Measurements from ENCODE around the gene DCLK2.
"Not testable (repeated sequence)": the region's sequence is repeated elsewhere in the genome, so short reads cannot be mapped to it uniquely, and the experiment has no call there.

Gene DCLK2

GRCh38 chr4:150150629-150151062, 72.4 kb downstream of the DCLK2 start:
- DNase-seq (ENCODE audit: low read depth in 2 of 2): no peak

GRCh38 chr4:150152766-150153165, 74.5 kb downstream of the DCLK2 start:
- no peak for DNase-seq (ENCODE audit: low read depth in 2 of 2)

GRCh38 chr4:150155391-150155790, 77.1 kb downstream of the DCLK2 start:
- no peak for DNase-seq (ENCODE audit: low read depth in 2 of 2)

GRCh38 chr4:150156543-150156942, 78.3 kb downstream of the DCLK2 start:
- no peak for DNase-seq (ENCODE audit: low read depth in 2 of 2)

GRCh38 chr4:150158041-150158440, 79.8 kb downstream of the DCLK2 start:
- DNase-seq (ENCODE audit: low read depth in 2 of 2): no peak

- DNase-seq (ENCODE audit: low read depth in 2 of 2): no peak
Observed at GRCh38 chr4:150160473-150160872, 82.2 kb downstream of the DCLK2 start.

GRCh38 chr4:150161109-150161508, 82.9 kb downstream of the DCLK2 start:
- DNase-seq (ENCODE audit: low read depth in 2 of 2): no peak

- not testable (repeated sequence) for DNase-seq (ENCODE audit: low read depth in 2 of 2)
Observed at GRCh38 chr4:150162020-150162419, 83.8 kb downstream of the DCLK2 start.

- no peak for DNase-seq (ENCODE audit: low read depth in 2 of 2)
Observed at GRCh38 chr4:150164055-150164454, 85.8 kb downstream of the DCLK2 start.

- DNase-seq (ENCODE audit: low read depth in 2 of 2): no peak
Observed at GRCh38 chr4:150164956-150165629, 86.8 kb downstream of the DCLK2 start.

GRCh38 chr4:150167054-150167453, 88.8 kb downstream of the DCLK2 start:
- no peak for DNase-seq (ENCODE audit: low read depth in 2 of 2)

GRCh38 chr4:150173432-150173861, 95.2 kb downstream of the DCLK2 start:
- no peak for DNase-seq (ENCODE audit: low read depth in 2 of 2)

- DNase-seq (ENCODE audit: low read depth in 2 of 2): no peak
Observed at GRCh38 chr4:150173982-150174398, 95.7 kb downstream of the DCLK2 start.

- no peak for DNase-seq (ENCODE audit: low read depth in 2 of 2)
Observed at GRCh38 chr4:150176547-150176946, 98.3 kb downstream of the DCLK2 start.

- no peak for DNase-seq (ENCODE audit: low read depth in 2 of 2)
Observed at GRCh38 chr4:150178161-150178560, 99.9 kb downstream of the DCLK2 start.

- DNase-seq (ENCODE audit: low read depth in 2 of 2): no peak
Observed at GRCh38 chr4:150181536-150181935, 103.3 kb downstream of the DCLK2 start.

- DNase-seq (ENCODE audit: low read depth in 2 of 2): no peak
Observed at GRCh38 chr4:150182794-150183193, 104.5 kb downstream of the DCLK2 start.

GRCh38 chr4:150185033-150185432, 106.8 kb downstream of the DCLK2 start:
- DNase-seq (ENCODE audit: low read depth in 2 of 2): not testable (repeated sequence)

GRCh38 chr4:150192986-150193385, 114.7 kb downstream of the DCLK2 start:
- no peak for DNase-seq (ENCODE audit: low read depth in 2 of 2)

- DNase-seq (ENCODE audit: low read depth in 2 of 2): not testable (repeated sequence)
Observed at GRCh38 chr4:150197256-150197655, 119.0 kb downstream of the DCLK2 start.

- no peak for DNase-seq (ENCODE audit: low read depth in 2 of 2)
Observed at GRCh38 chr4:150199056-150199455, 120.8 kb downstream of the DCLK2 start.

- no peak for DNase-seq (ENCODE audit: low read depth in 2 of 2)
Observed at GRCh38 chr4:150205016-150205415, 126.8 kb downstream of the DCLK2 start.

- DNase-seq (ENCODE audit: low read depth in 2 of 2): no peak
Observed at GRCh38 chr4:150206265-150206664, 128.0 kb downstream of the DCLK2 start.

- no peak for DNase-seq (ENCODE audit: low read depth in 2 of 2)
Observed at GRCh38 chr4:150206954-150207353, 128.7 kb downstream of the DCLK2 start.
